Activated T-helper 1 cell treated with anti-CD3 and anti-CD28 coated beads, Interleukin-12 subunit alpha, Interleukin-12 subunit beta, Interleukin-2, Interleukin-4 antibody, amounts not matched to agents 30 ng/mL and 10 ng/mL and 1 ng/mL, durations not matched to agents 14 hours and 24 hours and 36 hours (primary cell): ENCODE results near the gene FLG2. TPM values are rescaled to one million over a fixed set of nuclear protein-coding genes. Genes with fewer than 3 reads are reported as not detected.
"Not testable (repeated sequence)": the region's sequence is repeated elsewhere in the genome, so short reads cannot be mapped to it uniquely, and the experiment has no call there.

Experiments used
- DNase-seq: peaks from one replicate; pipeline ENCODE4 v3.0.0; 2021; ENCODE audit warnings: low spot score
- H3K27ac Mint-ChIP-seq: one replicate; pipeline ENCODE4 v1.8.0; 2021; ENCODE audit warnings: mild to moderate bottlenecking, mixed read lengths
- H3K27me3 Mint-ChIP-seq: one replicate; pipeline ENCODE4 v1.8.0; 2022; ENCODE audit warnings: mild to moderate bottlenecking, moderate library complexity, mixed read lengths; ENCODE audit not compliant: insufficient read depth
- H3K36me3 Mint-ChIP-seq: one replicate; pipeline ENCODE4 v1.8.0; 2021; ENCODE audit warnings: low read depth, mixed read lengths
- H3K4me1 Mint-ChIP-seq: one replicate; pipeline ENCODE4 v1.8.0; 2021; ENCODE audit warnings: low read depth, mixed read lengths
- H3K4me3 Mint-ChIP-seq: one replicate; pipeline ENCODE4 v1.8.0; 2021; ENCODE audit warnings: mild to moderate bottlenecking, moderate library complexity, mixed read lengths
- H3K9me3 Mint-ChIP-seq: one replicate; pipeline ENCODE4 v1.8.0; 2021; ENCODE audit warnings: mixed read lengths
- intact Hi-C: fragments of 100-400 bp; cut with micrococcal nuclease; formaldehyde crosslinking; loops from one replicate; pipeline ENCODE4 v1.15.1; 2024
- total RNA-seq: library from RNA; stranded (reverse); gene quantifications from 2 replicates; pipeline ENCODE4 v1.2.3, GENCODE V29; 2022

FLG2 gene
- total RNA-seq, 1 donor from 2014 or later: not detected

DNA sequence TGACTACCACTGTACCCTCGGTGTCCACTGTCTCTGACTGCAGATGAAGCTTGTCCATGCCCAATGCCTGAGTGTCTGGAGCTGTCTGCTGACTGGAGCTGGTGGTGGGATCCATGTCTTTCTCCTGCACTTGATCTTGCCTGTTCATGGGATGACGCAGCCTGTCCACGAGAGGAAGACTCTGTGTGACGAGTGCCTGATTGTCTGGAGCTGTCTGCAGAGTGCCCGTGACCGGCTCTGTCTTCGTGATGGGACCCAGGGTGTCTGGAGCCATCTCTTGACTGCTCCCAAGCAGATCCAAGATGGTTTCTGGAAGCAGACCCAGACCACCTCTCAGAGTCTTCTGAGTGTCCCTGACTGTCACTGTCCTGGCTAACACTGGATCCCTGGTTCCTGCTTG is 51.0 kb downstream of the FLG2 start:
- H3K9me3 Mint-ChIP-seq, H3K27ac Mint-ChIP-seq, H3K4me1 Mint-ChIP-seq, intact Hi-C loops, DNase-seq, H3K27me3 Mint-ChIP-seq, H3K4me3 Mint-ChIP-seq, H3K36me3 Mint-ChIP-seq: not testable (repeated sequence)

- H3K27me3 Mint-ChIP-seq, H3K4me1 Mint-ChIP-seq, H3K36me3 Mint-ChIP-seq, DNase-seq, H3K4me3 Mint-ChIP-seq, intact Hi-C loops, H3K9me3 Mint-ChIP-seq, H3K27ac Mint-ChIP-seq: not testable (repeated sequence)
Measured at GRCh38 chr1:152307970-152308369, 51.8 kb downstream of the FLG2 start.

DNA sequence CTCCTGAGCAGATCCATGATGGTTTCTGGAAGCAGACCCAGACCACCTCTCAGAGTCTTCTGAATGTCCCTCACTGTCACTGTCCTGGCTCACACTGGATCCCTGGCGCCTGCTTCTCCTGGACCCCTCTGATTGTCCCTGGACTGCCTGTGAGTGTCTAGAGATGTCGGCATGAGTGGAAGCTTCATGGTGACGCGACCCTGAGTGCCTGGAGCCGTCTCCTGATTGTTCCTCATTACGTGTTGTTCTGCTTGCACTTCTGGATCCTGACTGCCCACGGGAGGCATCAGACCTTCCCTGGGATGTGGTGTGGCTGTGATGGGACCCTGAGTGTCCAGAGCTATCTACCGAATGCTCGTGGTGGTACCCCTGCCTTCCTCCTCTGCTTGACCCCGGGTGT is 53.7 kb downstream of the FLG2 start:
- H3K4me1 Mint-ChIP-seq, intact Hi-C loops, H3K4me3 Mint-ChIP-seq, DNase-seq, H3K27ac Mint-ChIP-seq, H3K36me3 Mint-ChIP-seq, H3K27me3 Mint-ChIP-seq, H3K9me3 Mint-ChIP-seq: not testable (repeated sequence)

GRCh38 chr1:152304773-152305172 is 55.0 kb downstream of the FLG2 start:
- DNase-seq, intact Hi-C loops, H3K4me3 Mint-ChIP-seq, H3K27ac Mint-ChIP-seq, H3K9me3 Mint-ChIP-seq, H3K4me1 Mint-ChIP-seq, H3K36me3 Mint-ChIP-seq, H3K27me3 Mint-ChIP-seq: not testable (repeated sequence)

- H3K4me1 Mint-ChIP-seq, intact Hi-C loops, H3K36me3 Mint-ChIP-seq, DNase-seq, H3K27ac Mint-ChIP-seq, H3K27me3 Mint-ChIP-seq, H3K9me3 Mint-ChIP-seq, H3K4me3 Mint-ChIP-seq: not testable (repeated sequence)
Measured at GRCh38 chr1:152303139-152303872, 56.5 kb downstream of the FLG2 start.

Other genes with a start within 250 kb of the FLG2 start
- gene TCHH, start 244.6 kb downstream of the FLG2 start, total RNA-seq: not detected in 2 replicates
- gene RPTN, start 200.8 kb downstream of the FLG2 start, total RNA-seq: not detected in 2 replicates
- gene HRNR, start 135.8 kb downstream of the FLG2 start, total RNA-seq: not detected in 2 replicates
- gene FLG, start 34.8 kb downstream of the FLG2 start, total RNA-seq: not detected in 2 replicates
- gene CRNN, start 54.3 kb upstream of the FLG2 start, total RNA-seq: not detected in 2 replicates
- not detected in 2 replicates for gene LCE5A, start 150.8 kb upstream of the FLG2 start, total RNA-seq
- not detected in 2 replicates for gene CRCT1, start 154.5 kb upstream of the FLG2 start, total RNA-seq
- gene LCE3E, start 206.8 kb upstream of the FLG2 start, total RNA-seq: not detected in 2 replicates
- gene LCE3D, start 220.5 kb upstream of the FLG2 start, total RNA-seq: not detected in 2 replicates
- not detected in 2 replicates for gene LCE3C, start 240.2 kb upstream of the FLG2 start, total RNA-seq